Neural progenitor cell (in vitro differentiated cells): ENCODE data around the gene RNH1.

Experiments
- CTCF ChIP-seq: fragments of 200-600 bp; sonication (generic); IDR thresholded peaks from 2 replicates; pipeline ENCODE4 v1.5.1; 2017; ENCODE audit warnings: antibody characterized with exemption, mild to moderate bottlenecking
- EZH2 ChIP-seq: fragments of 200-600 bp; sonication (generic); IDR thresholded peaks from 2 replicates; pipeline ENCODE4 v1.6.1; 2017; ENCODE audit warnings: antibody characterized with exemption, mild to moderate bottlenecking, moderate library complexity
- EZH2phosphoT487 ChIP-seq: fragments of 200-600 bp; sonication (generic); IDR thresholded peaks from 2 replicates; pipeline ENCODE4 v1.6.1; 2017; ENCODE audit warnings: antibody characterized with exemption

DNA sequence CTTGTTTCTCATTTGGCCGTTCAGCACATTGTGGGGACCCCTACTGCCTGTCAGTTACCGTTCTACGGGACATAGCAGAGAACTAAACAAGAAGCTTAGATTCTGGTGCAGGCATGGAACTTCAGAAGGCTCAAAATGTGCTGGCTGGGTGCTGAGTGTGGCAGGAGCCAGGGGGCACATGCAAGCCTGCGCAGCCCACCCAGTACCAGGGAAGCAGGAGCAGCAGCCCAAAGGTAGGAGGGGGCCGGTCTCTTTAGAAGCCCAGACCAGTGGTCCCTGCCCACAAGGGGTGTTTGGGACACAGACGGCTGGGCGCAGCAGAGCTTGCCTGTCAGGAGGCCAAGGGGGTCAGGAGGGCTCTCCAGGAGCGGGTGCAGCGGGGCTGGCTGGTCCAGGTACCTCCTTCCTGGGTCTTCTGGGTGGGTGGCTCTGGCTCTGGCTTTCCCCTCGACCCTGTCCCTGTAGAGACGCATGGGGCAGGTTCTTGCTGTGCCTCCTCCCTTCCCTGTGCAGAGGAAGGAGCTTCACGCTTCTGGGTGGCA lies 54.8 kb downstream of the RNH1 start:
- TF ChIP-seq CTCF (no peak), EZH2 (no peak), EZH2phosphoT487 (no peak)
